ENCODE data around the gene ZMYND10.

Gene ZMYND10

GRCh38 chr3:50364573-50365079 lies 19.1 kb upstream of the ZMYND10 start:
- DNase-seq (ENCODE audit: extremely low spot score): no peak
- CTCF ChIA-PET: no interaction called here
- POLR2A ChIA-PET: interaction anchor here (1.2 to 1.6 kb wide), 4 partner anchors 11 to 28 kb away, joined by 3 to 6 read pairs (median 4); no protein-coding TSS in a partner anchor
- TF ChIP-seq ARNT (IDR thresholded peaks at IDR 0.05) (no peak), TARDBP (IDR thresholded peaks at IDR 0.05) (no peak), NFRKB (IDR thresholded peaks at IDR 0.05) (no peak)

- no peak for DNase-seq (ENCODE audit: extremely low spot score)
- no peak for TF ChIP-seq ARNT (IDR thresholded peaks at IDR 0.05)
- no peak for TF ChIP-seq FOXK2 (IDR thresholded peaks at IDR 0.05)
- POLR2A ChIA-PET: interaction anchor here (1.6 kb wide), 1 partner anchor 9 kb away, joined by 11 read pairs; the partner anchor contains the start of genes CYB561D2 and NPRL2
- CTCF ChIA-PET: interaction anchor here (0.9 kb wide), 1 partner anchor 209 kb away, joined by 4 read pairs; no protein-coding TSS in a partner anchor
Measured at GRCh38 chr3:50359760-50360110, 14.2 kb upstream of the ZMYND10 start.

GRCh38 chr3:50358911-50359759 lies 13.6 kb upstream of the ZMYND10 start, which contains the start of gene TMEM115:
Gene TMEM115 (minus strand): TSS chr3:50359521. CDS start chr3:50359063, 458 bp downstream.
- DNase-seq (ENCODE audit: extremely low spot score): peak; percentile 97
- ChIA-PET CTCF (interaction anchor here (0.9 kb wide), 1 partner anchor 210 kb away, joined by 4 read pairs; no protein-coding TSS in a partner anchor), POLR2A (interaction anchor here (1.4 to 1.6 kb wide), 2 partner anchors 9 to 21 kb away, joined by 3 to 11 read pairs; partner anchors contain the start of genes CYB561D2 and NPRL2)
- TF ChIP-seq TARDBP (IDR thresholded peaks at IDR 0.05): no peak
- TF ChIP-seq NFRKB (IDR thresholded peaks at IDR 0.05): no peak
- TF ChIP-seq FOXK2 (IDR thresholded peaks at IDR 0.05): no peak
- no peak for TF ChIP-seq SP1 (IDR thresholded peaks at IDR 0.05)
- TF ChIP-seq CTBP1 (IDR thresholded peaks at IDR 0.05; ENCODE audit: borderline replicate concordance): no peak
- no peak for TF ChIP-seq ZNF384 (IDR thresholded peaks at IDR 0.05)
- TF ChIP-seq ELF4 (IDR thresholded peaks at IDR 0.05): peak; percentile 96
- peak; percentile 94 for TF ChIP-seq SUZ12 (IDR thresholded peaks at IDR 0.05)
- peak; percentile 88 for TF ChIP-seq L3MBTL2 (conservative IDR thresholded peaks at IDR 0.05)
- no peak for TF ChIP-seq LEF1 (IDR thresholded peaks at IDR 0.05; ENCODE audit: borderline replicate concordance)
- no peak for TF ChIP-seq PKNOX1 (IDR thresholded peaks at IDR 0.05)
- TF ChIP-seq HDGF (IDR thresholded peaks at IDR 0.05; ENCODE audit: borderline replicate concordance): no peak
- no peak for TF ChIP-seq BHLHE40 (IDR thresholded peaks at IDR 0.05; ENCODE audit: borderline replicate concordance)
- TF ChIP-seq FOXA1 (IDR thresholded peaks at IDR 0.05): no peak
- no peak for TF ChIP-seq FOXM1 (IDR thresholded peaks at IDR 0.05; ENCODE audit: borderline replicate concordance)
- TF ChIP-seq ARNT (IDR thresholded peaks at IDR 0.05): no peak

GRCh38 chr3:50358355-50358910 lies 12.9 kb upstream of the ZMYND10 start:
- TF ChIP-seq FOXK2 (IDR thresholded peaks at IDR 0.05) (no peak), ZNF384 (IDR thresholded peaks at IDR 0.05) (no peak), SP1 (IDR thresholded peaks at IDR 0.05) (no peak), SUZ12 (IDR thresholded peaks at IDR 0.05) (no peak), ARNT (IDR thresholded peaks at IDR 0.05) (no peak), NFRKB (IDR thresholded peaks at IDR 0.05) (no peak), HDGF (IDR thresholded peaks at IDR 0.05; ENCODE audit: borderline replicate concordance) (no peak), TARDBP (IDR thresholded peaks at IDR 0.05) (no peak), CTBP1 (IDR thresholded peaks at IDR 0.05; ENCODE audit: borderline replicate concordance) (no peak), L3MBTL2 (conservative IDR thresholded peaks at IDR 0.05) (no peak), LEF1 (IDR thresholded peaks at IDR 0.05; ENCODE audit: borderline replicate concordance) (no peak), PKNOX1 (IDR thresholded peaks at IDR 0.05) (no peak), BHLHE40 (IDR thresholded peaks at IDR 0.05; ENCODE audit: borderline replicate concordance) (no peak), FOXM1 (IDR thresholded peaks at IDR 0.05; ENCODE audit: borderline replicate concordance) (no peak), ELF4 (IDR thresholded peaks at IDR 0.05) (no peak), FOXA1 (IDR thresholded peaks at IDR 0.05) (no peak)
- DNase-seq (ENCODE audit: extremely low spot score): no peak
- ChIA-PET CTCF (no interaction called here), POLR2A (interaction anchor here (1.4 kb wide), 1 partner anchor 21 kb away, joined by 3 read pairs; no protein-coding TSS in a partner anchor)

- DNase-seq (ENCODE audit: extremely low spot score): no peak
- TF ChIP-seq SP1 (IDR thresholded peaks at IDR 0.05) (no peak), FOXA1 (IDR thresholded peaks at IDR 0.05) (no peak), FOXM1 (IDR thresholded peaks at IDR 0.05; ENCODE audit: borderline replicate concordance) (no peak), ZNF384 (IDR thresholded peaks at IDR 0.05) (no peak)
- ChIA-PET CTCF (interaction anchor here (1.3 kb wide), 1 partner anchor 185 kb away, joined by 3 read pairs; no protein-coding TSS in a partner anchor), POLR2A (interaction anchor here (0.7 to 2.3 kb wide), 4 partner anchors 8 to 62 kb away, joined by 3 to 19 read pairs (median 3); partner anchors contain the start of gene TUSC2)
Measured at GRCh38 chr3:50357481-50357880, 11.9 kb upstream of the ZMYND10 start.

- DNase-seq (ENCODE audit: extremely low spot score): no peak
- POLR2A ChIA-PET: interaction anchor here (1.3 to 2.3 kb wide), 2 partner anchors 20 to 28 kb away, joined by 3 to 19 read pairs; partner anchors contain the start of gene TUSC2
- TF ChIP-seq CTBP1 (IDR thresholded peaks at IDR 0.05; ENCODE audit: borderline replicate concordance) (no peak), PKNOX1 (IDR thresholded peaks at IDR 0.05) (no peak), ZNF384 (IDR thresholded peaks at IDR 0.05) (no peak), NFRKB (IDR thresholded peaks at IDR 0.05) (no peak), HDGF (IDR thresholded peaks at IDR 0.05; ENCODE audit: borderline replicate concordance) (no peak), ARNT (IDR thresholded peaks at IDR 0.05) (no peak), FOXM1 (IDR thresholded peaks at IDR 0.05; ENCODE audit: borderline replicate concordance) (no peak), FOXA1 (IDR thresholded peaks at IDR 0.05) (no peak), SP1 (IDR thresholded peaks at IDR 0.05) (no peak), SUZ12 (IDR thresholded peaks at IDR 0.05) (no peak), LEF1 (IDR thresholded peaks at IDR 0.05; ENCODE audit: borderline replicate concordance) (no peak), BHLHE40 (IDR thresholded peaks at IDR 0.05; ENCODE audit: borderline replicate concordance) (no peak), L3MBTL2 (conservative IDR thresholded peaks at IDR 0.05) (no peak), FOXK2 (IDR thresholded peaks at IDR 0.05) (no peak), ELF4 (IDR thresholded peaks at IDR 0.05) (no peak)
- CTCF ChIA-PET: interaction anchor here (1.3 kb wide), 1 partner anchor 186 kb away, joined by 3 read pairs; no protein-coding TSS in a partner anchor
Measured at GRCh38 chr3:50356553-50356952, 11.0 kb upstream of the ZMYND10 start.

Data from HEK293T (cell line).